HG02938 (cell line): ENCODE measurements around the gene TMEM53.

Experiments used
- ATAC-seq: cut with Tn5 transposase; IDR thresholded peaks from one replicate; pipeline ENCODE4 v1.9.1; 2021; ENCODE audit warnings: mild to moderate bottlenecking, moderate library complexity; ENCODE audit not compliant: unreplicated experiment

The TMEM53 gene

DNA sequence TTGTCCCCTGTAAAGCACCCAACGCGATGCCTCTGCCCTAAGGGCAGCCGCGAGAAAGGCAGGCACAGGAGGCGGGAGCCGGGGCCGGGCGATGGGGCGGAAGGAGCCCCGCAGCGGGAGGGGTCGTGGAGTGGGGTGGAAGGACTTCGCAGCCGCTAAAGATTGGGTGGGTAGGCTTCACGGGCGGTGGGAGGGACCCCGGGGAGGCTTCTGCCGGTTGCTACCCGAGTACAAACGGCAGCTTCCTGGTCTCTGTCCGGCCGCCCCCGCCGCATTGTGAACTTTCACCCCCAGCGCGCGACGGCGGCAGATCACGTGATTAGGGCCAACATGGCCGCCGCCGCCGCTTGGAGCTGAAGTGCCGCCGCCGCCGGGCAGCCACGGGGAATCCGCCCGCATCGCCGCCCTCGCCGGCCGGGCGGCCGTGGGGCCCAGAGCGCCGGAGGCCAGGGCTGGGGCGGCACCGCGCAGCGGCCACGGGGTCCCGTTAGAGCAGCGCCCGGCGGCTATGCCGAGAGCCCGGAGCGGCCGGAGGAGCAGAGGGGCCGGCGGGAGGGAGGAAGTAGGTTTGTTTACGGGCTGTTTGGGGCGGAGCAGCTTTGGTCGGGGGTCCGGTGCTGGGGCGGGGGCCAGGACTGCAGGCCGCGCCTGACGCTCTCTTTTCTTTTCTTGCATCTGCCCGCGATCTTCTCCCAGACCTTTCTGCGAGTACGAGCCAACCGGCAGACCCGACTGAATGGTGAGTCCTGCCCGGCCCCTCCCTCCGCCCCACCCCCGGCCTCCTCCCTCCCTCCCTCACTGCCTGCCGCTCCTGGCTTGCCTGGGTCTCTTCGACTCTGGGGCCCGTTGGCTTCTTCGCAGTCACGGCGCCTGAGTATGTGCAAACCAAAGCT, 42.4 kb downstream of the TMEM53 start:
- ATAC-seq = peak; percentile 58

DNA sequence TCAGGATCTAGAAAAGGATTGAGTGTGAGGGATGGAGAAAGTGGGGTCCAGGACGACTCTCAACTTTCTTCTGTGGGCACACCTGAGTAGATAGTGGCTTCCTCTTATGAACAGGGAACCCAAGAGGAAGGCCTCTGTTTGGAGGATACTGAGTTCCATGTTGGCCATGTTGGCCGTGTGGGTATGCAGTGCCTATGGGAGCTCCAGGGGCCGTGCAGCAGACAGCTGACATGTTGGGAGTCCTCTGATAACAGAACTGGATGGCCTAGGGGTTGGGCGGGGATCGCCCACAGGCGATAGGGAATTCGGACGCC, 43.0 kb downstream of the TMEM53 start:
- no peak for ATAC-seq

DNA sequence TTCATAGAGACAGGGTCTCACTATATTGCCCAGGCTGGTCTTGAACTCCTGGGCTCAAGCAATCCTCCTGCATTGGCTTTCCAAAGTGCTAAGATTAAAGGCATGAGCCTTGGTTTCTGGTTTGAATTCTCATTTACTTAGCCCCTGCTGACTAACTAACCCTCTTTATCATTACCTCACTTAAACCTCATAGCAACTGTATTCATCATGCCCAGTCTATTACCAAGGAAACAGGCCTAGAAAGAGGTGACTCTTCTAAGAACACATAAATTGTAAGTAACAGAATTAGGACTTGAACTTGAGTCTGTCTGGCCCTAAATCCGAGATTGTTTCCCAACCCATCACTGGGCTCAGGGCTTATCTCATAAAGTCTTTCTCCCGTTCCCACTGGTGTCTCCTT, 44.2 kb downstream of the TMEM53 start:
- no peak for ATAC-seq

DNA sequence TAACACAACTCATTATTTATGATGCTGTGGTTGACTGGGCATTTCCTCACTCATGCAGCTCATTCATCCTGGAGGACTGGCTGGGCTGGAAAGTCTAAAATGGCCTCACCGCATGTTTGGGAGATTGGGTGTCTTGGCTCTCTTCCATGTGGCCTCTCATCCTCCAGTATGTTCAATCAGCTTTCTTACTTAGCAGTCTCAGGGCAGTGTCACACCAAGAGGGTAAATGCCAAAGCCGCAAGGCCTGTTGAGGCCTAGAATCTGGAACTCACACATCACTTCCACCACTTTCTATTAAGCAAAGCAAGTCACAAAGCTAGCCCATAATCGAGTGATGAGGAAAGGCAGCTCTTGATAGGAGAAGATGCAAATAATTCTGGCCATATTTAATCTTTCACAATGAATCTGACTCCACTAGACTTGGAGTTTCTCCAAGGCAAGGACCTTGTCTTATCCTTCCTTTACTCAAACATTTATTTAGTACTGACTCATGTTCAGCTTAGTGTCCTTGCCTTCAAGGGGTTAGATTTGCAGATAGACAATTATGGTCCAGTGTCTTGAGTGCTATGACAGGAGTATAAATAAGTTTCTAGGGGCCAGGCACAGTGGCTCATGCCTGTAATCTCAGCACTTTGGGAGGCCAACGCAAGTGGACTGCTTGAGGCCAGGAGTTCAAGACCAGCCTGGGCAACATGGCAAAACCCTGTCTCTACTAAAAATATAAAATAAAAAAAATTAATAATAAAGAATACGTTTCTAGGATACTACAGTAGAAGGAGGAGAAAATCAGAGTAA, 45.1 kb downstream of the TMEM53 start:
- no peak for ATAC-seq

DNA sequence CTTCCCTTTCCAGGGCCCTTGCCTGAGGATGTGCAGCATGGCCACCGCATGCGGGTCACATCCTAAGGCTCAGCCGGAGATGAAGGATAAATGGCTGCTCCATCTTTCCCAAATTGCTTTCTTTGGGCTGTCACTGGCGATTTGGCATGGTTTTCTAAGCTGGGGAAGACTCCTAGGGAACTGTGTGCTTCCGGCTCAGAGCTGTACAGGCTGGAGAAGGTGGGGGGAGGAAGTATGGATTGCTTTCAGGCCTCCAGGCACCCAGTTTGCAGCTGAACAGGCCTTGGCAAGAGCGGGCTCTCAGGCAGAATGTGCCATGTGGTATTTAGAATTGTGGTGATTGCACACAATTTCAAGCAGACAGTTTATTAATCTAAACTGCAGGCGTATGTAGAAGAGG, 48.9 kb downstream of the TMEM53 start:
- no peak for ATAC-seq

DNA sequence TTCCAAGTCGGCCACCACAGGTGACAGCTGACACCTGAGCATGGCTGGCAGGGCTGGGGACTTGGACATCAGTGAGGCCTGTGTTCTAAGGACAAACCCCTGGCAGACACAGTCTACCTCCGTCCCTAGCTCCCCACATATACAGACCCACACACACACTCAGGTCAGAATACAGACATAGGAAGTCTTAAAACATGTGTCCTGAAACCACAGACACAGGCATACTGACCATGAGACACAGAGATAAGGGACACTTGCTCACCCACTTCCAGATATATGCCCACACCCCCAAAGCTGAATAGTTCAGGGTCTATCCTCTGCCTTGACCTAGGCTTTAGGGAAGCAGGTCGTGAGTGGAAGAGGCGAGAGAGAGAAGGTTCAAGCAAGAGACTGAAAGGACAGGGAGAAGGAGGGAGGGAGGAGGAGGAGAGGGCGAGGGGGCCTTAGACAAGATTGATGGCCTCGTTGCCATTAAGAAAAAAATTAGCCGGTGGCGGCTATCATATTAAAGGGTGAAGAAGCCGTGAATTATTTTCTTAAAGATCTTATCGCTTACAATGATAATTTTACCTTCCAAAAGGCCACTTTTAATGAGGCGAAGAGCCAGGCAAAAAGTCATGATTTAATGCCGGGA, 49.9 kb downstream of the TMEM53 start:
- ATAC-seq = no peak

DNA sequence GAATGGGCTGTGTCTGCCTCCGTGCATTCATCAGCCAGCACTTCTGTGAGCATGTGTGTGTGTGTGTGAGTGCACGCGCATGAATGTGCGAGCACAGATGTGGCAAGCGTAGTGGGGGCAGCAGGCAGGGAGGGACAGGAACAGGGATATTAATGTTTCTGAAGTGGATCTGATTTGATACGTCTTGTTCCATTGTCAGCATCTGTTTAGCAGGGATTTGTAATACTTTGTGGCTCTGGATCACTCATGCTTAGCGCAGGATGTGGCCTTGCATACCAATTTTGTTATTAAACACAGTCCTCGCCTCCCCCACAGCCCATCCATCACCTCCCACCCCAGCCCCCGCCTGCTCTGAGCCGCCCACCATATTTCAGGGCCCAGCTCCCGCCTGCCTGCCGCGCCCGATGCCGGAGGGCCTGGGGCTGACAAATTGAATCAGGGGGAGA, 52.4 kb downstream of the TMEM53 start:
- no peak for ATAC-seq

DNA sequence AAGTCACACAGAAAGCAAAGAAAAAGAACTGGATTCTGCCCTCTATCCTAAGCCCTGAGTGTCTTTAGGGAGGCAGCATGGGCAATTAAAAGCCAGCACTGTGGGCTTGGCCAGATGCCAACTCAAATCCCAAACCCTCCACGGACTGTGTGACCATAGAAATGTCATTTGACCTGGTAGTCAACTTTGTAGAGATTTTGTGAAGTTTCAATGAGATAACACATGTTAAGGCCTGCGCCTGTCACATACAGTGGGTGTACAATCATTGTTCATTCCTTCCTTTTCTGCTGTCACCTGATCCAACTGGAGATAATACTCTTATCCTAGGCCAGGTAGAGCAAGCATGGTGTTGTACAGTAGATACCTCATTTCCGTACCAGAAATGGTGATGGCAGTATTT, 54.2 kb downstream of the TMEM53 start:
- no peak for ATAC-seq

DNA sequence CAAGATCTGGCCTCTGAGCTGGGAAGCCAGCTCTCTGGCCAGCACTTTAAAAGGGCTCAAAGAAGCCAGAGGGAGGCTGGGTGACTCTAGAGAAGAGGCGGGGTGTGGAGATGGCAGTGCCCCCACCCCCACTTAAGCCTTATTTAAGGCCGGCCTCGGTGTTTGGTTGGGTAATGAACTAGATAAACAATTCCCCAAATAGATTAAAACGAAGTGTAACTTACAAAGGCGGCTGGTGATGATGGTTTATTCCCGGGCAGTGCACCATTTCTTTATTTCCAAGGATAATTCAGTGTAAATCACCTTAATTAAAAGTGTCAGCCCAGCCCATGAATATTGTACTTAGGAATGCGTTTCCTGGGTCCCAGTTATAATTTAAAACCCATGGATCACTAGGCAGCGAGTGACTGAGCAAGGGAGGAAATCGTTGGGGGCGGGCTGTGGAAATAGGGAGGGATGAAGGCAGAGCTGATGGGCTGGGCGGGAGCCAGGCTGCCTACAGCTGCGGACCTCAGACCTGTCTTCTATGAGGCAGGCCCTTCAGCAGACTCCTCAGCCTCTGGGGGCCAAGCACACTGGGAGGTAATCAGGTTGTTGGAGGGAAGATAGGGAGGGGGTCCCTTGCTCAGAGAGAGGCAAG, 54.9 kb downstream of the TMEM53 start:
- no peak for ATAC-seq

DNA sequence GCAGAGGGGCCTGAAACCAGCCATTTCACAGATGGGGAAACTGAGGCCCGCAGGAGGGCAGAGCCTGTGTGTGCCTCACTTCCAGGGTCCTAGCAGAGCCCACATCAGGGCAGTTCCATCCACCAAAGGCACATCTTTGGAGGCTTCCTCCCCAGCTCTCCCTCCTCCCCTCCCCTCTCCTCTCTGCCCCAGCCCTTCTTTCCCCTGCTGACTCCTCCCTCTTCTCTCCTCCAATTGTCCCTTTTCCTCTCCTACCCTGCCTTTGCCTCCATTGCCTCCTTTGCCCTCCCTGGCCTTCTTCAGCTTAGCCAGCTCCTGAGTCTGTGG, 56.6 kb downstream of the TMEM53 start:
- ATAC-seq = no peak

DNA sequence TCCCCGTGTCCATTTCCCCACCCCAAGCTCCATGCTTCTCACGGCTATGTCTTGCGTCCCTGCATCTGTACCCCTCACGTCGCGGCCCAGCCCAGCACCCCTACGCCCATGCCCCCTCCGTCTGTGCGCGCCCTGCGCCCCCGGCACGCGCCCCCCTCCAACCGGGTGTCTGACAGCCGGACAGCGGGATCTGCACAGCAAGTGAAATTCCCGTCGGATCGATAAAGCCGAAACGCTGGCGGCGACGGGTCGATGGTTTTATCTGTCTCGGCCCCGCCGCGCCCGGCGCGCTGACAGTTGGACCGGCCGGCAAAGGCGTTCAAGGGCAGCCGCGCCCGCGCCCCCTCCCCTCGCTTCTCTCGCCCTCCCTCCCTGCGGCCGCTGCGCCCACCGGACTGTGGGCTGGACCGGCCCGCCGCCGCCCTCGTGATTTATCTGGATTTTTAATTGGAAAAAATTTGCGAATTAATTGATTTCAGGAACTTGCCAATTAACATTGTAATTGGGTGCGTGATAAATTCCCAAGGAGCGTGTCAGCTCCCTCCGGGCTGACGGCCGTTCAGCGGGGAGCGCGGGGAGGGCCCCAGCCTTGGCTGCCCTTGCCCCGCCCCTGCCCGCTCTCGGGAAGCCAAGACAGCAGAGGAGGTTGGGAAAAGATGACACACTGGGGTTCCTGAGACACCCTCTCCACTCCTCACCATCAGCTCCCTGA, 57.1 kb downstream of the TMEM53 start:
- ATAC-seq = no peak

DNA sequence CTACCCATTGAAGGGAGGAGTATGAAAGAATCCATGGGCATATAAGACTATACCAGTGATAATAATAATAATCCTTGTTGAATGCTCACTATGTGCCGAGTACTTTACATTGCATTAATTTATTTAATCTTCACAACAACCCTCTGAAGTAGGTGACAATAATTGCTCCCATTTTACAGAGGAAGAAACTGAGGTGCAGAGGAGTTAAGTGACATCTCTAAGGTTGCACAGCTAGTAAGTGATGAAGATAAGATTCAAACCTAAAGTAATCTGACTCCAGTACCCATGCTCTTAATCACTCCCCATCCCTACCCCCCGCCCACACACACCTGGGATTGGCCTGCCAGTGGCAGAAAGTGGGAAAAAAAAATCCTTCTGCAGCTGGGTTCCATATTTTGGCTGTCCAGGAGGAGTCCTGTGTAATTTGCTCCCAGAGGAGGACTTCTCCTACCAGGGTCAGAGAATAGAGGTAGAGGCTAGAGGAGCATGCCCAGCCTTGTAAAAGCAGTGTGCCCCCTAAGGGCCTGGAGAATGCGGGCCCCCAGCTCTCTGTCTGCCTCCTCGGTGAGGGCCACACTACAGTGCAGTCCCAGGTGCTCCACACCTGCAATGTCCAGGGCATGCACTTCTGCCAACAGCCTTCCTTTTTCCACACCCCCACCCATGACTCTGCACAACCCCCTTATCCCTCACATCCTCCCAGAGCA, 57.8 kb downstream of the TMEM53 start:
- ATAC-seq = no peak

DNA sequence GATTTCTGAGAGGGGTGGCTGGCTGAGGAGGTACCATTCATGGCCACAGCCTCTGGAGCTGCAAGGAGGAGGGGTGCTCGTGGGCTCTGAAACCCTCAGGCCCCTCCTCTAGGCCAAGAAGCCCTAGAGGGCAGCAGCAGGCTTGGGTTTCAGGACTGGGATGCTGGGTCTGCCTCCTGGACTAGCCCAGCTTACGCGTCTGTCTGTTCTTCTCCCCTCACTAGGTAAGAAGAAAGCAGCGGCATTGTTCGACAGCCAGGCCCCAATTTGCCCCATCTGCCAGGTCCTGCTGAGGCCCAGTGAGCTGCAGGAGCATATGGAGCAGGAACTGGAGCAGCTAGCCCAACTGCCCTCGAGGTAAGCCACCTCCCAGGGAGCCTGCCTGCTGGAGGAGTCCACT, 60.3 kb downstream of the TMEM53 start:
- ATAC-seq = no peak

DNA sequence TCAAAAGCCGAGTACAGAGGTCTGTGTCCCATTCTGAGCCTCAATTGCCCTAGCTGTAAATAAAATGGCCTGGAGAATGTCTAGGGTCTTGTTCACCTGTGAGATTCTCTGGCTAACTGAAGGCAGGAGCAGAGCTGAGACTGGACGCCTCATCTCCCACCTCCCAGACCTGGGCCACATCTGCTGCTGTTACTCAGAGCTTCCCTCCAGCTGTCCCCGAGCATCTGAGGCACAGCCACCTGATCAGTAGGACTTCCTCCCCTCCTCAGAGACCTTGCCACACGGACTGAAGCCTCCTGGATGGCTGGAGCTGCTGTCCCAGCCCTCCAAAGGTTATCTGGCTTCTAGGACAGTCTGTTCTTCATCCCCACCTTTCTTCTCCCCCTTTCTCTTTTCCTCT, 62.4 kb downstream of the TMEM53 start:
- ATAC-seq = no peak

DNA sequence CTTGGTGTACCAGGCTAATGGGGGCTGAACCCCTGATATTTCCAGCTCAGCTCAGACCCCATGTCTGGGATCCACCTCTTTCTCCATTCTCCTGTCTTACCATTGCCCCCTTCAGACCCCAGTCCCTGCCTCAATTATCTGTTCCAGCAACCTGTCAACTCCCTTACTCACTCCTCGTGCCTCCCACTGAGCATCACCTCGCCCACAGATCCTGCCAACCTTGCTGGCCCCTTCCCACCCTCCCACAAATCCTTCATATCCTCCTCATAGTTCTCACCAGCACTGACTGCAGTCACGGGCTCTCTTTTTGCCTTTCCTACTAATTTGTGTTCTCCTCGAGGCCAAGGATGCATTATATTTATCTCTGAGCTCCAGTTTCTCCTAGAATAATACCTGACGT, 62.9 kb downstream of the TMEM53 start:
- ATAC-seq = no peak

DNA sequence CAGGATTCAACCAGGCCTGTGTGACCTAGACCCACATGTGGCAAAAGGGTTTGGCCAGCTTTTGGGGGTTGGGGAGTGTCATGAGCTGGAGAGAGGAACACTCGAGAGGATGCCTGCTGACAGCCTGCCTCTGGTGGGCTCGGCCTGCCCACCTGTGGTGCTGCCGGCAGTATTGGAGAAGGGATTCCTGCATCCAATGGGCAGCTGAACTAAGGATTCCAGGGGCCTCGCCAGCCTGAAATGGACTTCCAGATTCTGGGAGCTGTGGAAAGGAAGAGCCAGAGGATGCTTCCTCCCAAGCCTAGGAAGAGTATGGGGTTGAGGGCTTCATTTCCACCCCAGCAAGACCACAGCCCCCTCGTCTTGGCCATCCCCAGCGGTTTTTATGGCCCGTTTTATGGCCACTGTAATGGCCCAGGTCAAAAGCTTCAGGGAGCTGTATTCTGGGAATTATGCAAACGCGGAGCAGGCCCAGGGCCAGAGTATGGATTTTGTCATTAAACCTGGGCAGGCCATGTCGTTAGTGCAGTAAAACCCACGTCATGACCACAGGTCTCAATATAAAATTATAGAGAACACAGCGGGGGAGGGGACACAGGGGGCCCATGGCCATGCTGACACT, 63.6 kb downstream of the TMEM53 start:
- no peak for ATAC-seq

DNA sequence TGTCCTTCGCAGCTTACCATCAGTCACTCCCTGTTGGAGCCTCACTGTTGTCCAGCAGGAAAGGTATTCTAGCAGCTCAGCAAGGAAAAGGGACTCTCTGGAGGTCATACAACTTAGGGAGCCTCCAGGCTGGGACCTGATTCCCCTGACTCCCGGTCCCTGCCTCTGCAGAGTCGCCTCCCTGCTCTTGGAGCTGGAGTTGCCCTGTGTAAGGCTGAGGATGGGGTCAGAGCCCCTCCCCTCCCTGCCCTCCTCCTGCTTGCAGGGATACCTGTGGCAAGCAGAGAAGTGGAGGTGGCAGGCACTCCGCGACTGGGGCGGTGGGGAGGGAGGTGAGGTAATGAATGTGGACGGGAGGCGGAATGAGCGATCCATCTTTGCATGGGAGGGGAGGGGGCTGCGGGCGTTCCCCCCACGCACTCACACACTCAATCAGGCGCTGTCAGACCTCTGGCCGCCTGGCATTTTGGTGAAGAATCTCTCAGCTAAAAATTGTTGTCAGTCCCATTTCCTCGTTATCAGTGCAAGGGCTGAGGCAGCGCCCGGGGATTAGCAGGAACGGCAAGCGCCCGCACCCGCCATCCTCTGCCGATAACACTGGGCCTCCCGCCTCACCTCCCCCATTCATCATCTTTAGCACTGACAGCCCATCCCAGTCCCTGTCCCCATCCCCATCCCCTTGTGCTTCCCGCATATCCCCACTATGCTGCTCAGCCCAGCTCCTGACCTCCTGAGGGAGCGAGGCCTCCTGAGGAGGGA, 64.3 kb downstream of the TMEM53 start:
- no peak for ATAC-seq

DNA sequence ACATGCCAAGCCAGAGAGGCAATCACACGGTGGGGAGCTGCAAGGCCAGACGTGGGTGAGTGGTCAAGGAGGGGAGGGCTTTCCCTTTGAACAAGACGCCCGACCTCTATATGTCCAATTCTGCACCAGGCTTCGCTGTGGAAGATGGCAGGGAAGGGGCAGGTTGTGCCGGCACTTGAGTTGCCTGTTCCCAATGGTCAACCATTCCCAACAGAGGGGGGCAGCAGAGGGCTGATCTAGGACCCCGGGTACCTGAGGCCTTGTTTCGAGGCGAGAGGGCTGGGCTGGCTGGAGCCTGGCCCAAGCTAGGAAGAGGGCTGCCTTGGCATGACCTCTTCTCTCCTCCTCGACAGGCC, 64.9 kb downstream of the TMEM53 start:
- no peak for ATAC-seq

DNA sequence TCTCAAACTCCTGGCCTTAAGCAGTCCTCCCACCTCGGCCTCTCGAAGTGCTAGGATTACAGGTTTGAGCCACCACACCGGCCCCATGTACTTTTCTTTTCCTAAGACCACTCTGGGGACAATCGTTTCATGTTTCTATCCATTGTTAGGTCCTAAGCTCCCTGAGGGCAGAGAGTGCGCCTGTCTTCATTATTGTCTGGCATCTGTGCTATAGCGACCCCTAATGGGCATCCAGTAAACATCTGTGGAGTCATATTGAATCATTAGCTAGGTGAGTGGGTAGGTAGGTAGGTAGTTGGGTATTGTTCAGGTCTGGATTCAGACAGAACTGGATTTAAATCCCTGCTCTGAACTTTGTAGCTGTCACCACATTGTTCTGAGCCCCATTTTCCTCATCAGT, 66.1 kb downstream of the TMEM53 start:
- no peak for ATAC-seq
